GM21786 (cell line): ENCODE results near the gene ZBTB38.

Experiments
- ATAC-seq: cut with Tn5 transposase; IDR thresholded peaks from one replicate; pipeline ENCODE4 v1.9.1; 2021; ENCODE audit not compliant: unreplicated experiment

ZBTB38 gene

GRCh38 chr3:141386611-141387111 lies 18.4 kb downstream of the ZBTB38 start:
- ATAC-seq = no peak

- ATAC-seq = no peak
Observed at GRCh38 chr3:141387516-141387915, 19.2 kb downstream of the ZBTB38 start.

GRCh38 chr3:141388395-141388794 lies 20.1 kb downstream of the ZBTB38 start:
- no peak for ATAC-seq

- ATAC-seq = peak; percentile 31
Observed at GRCh38 chr3:141388823-141389621, 20.7 kb downstream of the ZBTB38 start.

- no peak for ATAC-seq
Observed at GRCh38 chr3:141389703-141390102, 21.4 kb downstream of the ZBTB38 start.

GRCh38 chr3:141390747-141391146 lies 22.4 kb downstream of the ZBTB38 start:
- ATAC-seq = no peak

GRCh38 chr3:141391298-141391990 lies 23.1 kb downstream of the ZBTB38 start:
- peak; percentile 35 for ATAC-seq

- no peak for ATAC-seq
Observed at GRCh38 chr3:141391991-141392316, 23.6 kb downstream of the ZBTB38 start.

- no peak for ATAC-seq
Observed at GRCh38 chr3:141392416-141392815, 24.1 kb downstream of the ZBTB38 start.

- no peak for ATAC-seq
Observed at GRCh38 chr3:141392897-141393734, 24.8 kb downstream of the ZBTB38 start.

GRCh38 chr3:141393735-141394076 lies 25.4 kb downstream of the ZBTB38 start:
- ATAC-seq = no peak

GRCh38 chr3:141394560-141394959 lies 26.3 kb downstream of the ZBTB38 start:
- no peak for ATAC-seq

GRCh38 chr3:141395005-141395589 lies 26.8 kb downstream of the ZBTB38 start:
- ATAC-seq = no peak

- ATAC-seq = no peak
Observed at GRCh38 chr3:141397996-141398395, 29.7 kb downstream of the ZBTB38 start.

GRCh38 chr3:141399200-141399599 lies 30.9 kb downstream of the ZBTB38 start:
- no peak for ATAC-seq

- ATAC-seq = peak; percentile 30
Observed at GRCh38 chr3:141400073-141400971, 32.0 kb downstream of the ZBTB38 start.

- ATAC-seq = no peak
Observed at GRCh38 chr3:141401095-141401494, 32.8 kb downstream of the ZBTB38 start.

- peak; percentile 44 for ATAC-seq
Observed at GRCh38 chr3:141401573-141402475, 33.5 kb downstream of the ZBTB38 start.
